Measurements from ENCODE around the gene GSTT2.
"Not testable (repeated sequence)": the region's sequence is repeated elsewhere in the genome, so short reads cannot be mapped to it uniquely, and the experiment has no call there.

GSTT2 gene

GRCh38 chr22:23974836-23975352 is 5.0 kb upstream of the GSTT2 start:
- not testable (repeated sequence) for DNase-seq (ENCODE audit: low read depth)

DNA sequence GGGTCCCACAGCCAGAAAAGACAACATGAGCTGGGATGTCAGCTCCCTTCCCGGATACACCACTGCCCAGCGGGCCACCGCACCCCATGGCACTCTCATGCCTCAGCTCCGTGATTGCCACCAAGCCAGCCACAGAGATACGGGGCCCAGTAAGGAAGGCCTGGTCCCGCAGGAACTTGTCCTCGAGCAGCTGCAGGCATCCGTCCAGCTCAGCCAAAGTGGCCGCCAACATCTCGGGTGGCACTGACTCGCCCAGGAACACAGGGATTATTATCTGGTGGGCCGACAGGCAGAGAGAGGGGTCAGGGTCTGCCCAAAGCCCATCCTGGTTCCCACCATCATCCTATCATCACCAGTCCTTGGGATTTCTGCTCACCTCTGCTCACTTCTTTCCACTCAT is 2.6 kb upstream of the GSTT2 start:
- not testable (repeated sequence) for DNase-seq (ENCODE audit: low read depth)

- DNase-seq (ENCODE audit: low read depth): not testable (repeated sequence)
These were observed 633 bp downstream of the GSTT2 start for GRCh38 chr22:23980567-23980966.

DNA sequence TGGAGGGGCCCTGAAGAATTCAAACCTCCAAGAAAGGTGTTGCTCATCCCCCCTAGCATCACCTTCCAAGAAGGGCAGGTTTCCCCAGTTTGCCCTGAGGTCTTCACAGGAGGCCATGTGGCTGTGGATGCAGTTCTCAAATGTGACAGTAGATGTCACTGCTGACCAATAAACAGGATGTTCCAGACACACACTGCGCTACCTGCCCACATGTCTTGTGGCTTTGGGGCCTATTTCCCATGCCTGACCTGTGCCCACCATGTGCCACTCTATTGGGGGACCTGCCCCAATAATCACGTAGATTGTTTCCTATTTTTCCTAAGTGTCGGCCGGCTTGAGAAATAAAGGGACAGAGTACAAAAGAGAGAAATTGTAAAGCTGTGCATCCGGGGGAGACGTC is 4.5 kb downstream of the GSTT2 start:
- no peak for DNase-seq (ENCODE audit: low read depth)

DNA sequence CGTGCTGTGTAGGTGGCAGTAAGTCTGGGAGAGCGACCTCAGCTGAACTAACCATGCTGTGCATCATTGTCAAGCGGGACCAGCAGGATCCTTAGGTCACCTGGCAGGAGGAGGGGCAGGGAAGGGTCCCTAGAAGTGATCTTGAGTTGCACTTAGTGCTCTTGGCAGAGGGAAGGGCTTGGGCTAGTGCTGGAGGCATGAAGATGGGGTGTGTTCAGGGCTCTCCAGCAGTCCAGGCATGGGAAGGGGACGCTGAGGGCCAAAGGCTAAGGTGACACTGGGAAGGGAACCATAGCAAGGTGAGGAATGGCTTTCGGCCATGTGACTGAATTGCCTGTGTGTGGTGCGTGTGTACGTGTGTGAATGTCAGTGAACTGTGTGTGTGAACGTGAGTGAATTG is 6.2 kb downstream of the GSTT2 start:
- not testable (repeated sequence) for DNase-seq (ENCODE audit: low read depth)

DNA sequence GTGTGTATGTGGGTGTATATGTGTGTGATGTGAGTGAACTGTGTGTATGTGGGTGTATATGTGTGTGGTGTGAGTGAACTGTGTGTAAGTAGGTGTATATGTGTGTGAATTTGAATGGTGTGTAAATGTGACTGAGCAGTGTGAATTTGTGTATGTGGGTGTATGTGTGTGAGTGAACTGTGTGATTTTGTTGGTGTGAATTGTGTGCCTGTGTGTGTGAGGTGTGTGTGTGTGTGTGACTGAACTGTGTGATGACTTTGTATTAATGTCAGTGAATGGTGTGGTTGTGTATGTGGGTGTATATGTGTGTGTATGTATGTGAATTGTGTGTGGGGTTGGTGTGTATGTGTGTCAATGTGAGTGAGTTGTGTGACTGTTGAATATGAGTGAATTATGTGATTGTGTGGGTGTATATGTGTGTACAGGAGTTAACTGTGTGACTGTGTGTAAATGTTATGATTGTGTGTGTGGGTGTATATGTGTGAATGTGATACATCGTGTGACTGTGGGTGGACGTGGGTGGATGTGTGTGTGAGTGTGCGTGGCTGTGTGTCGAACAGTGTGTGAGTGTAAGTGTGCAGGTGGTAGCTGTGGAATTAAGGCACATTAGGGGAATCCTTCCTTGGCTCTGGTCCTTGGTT is 6.7 kb downstream of the GSTT2 start:
- not testable (repeated sequence) for DNase-seq (ENCODE audit: low read depth)

DNA sequence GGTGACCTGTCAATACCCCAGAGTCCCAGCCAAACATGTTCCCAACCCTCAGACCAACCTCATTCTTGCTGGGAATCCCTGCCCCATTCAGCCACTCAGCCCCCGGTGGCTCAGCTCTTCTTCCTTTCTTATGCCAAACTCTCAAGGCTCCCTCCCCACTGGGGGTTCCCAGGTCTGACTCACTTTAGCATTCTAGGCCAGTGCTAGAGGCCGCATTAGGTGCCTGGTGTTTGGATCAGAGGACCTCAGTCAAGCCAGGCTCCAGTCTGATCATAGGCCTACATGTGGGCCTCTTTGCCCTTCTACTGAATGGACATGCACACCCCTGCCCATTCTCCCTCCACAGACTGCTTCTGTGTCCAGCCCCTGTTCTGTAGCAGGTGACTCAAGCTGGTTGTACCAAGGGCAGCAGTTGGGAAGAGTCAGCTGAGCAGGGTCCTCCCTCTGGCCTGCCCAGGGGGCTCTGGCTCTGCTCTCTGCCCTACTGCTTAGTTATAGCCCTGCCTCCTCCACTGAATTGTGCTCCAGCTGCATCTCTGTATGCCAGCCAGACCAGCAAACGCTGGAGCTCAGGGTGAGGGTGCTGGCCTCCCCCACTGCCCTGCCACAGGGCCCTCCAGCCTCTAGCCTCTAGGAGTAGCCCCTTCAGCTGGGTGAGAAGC is 9.8 kb downstream of the GSTT2 start:
- DNase-seq (ENCODE audit: low read depth): not testable (repeated sequence)

GRCh38 chr22:23993080-23993479 is 13.1 kb downstream of the GSTT2 start:
- DNase-seq (ENCODE audit: low read depth): not testable (repeated sequence)

DNA sequence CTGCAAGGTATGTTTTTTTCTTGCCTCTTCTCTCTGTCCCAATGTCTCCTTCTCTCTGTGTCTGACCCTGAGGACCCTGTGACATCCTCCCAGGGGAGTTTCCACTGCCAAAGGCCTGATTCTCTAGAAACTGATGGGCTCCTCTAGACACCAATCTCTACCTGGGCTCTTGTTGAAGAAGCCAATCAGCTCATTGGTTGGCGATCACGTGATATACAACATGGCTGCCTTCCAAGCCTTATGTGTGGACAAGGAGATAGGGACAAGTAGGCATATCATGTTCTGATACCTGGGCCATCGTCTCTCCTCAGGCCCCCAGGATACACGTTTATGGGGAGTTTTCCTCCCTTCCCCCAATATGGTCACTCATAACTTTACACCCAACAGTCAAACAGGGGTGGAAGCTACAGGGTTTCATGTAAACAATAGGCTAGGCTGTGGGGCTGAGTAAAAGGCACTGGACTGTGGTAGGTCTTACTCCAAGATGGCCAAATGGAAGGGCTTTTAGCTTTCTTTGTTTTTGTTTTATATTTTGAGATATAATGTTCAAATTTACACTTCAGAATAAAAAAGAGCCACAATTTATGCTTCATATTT is 13.7 kb downstream of the GSTT2 start:
- not testable (repeated sequence) for DNase-seq (ENCODE audit: low read depth)

DNA sequence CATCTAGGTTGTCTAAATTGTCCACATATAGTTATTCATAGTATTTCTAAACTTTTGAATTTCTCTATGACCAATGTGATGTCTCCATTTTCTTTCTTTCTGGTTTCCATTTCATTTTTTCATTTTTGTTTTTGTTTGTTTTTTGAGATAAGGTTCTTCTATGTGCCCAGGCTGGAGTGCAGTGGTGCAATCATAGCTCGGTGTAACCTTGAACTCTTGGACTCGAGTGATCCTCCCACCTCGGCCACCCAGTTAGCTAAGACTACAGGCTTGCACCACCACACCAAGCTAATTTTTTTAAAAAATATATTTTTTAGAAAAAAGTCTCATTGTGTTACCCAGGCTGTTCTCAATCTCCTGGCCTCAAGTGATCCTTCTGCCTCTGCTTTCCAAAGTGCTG is 17.2 kb downstream of the GSTT2 start:
- DNase-seq (ENCODE audit: low read depth): no peak

DNA sequence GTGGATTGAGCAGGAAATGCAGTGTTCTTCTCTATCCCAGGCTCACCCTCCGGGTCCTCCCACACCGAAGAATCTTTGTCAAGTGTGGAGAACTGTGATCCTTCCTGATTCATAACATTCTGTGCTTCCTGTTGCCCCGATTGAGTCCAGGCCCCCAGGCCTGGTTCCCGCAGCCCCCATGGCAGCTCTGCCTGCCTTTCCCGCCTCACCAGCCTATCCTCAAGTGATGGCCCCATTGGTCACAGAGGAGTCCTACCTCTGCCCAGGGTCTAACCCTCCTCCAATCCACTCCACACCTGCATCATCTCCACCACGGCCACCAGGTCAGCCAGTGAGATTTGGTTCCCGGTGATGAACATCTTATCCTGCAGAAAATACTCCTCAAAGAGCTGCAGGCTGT is 19.8 kb downstream of the GSTT2 start:
- DNase-seq (ENCODE audit: low read depth): not testable (repeated sequence)

DNA sequence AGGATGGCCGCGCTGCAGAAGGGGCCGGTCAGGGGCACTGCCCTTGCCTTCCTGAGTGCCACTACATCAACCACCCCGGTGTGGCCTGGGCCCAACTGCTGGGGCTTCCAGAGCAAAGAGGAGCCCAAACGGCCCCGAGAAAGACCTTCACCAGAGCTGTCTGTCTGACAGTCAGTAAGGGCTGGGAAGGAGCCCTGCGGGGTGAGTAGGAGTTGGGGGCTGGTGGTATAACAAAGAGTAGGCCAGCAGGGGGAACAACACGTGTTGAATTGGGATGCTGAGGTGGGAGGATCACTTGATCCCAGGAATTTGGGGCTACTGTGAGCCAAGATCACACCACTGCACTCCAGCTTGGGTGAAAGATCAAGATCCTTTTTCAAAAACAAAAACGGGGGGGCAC is 21.4 kb downstream of the GSTT2 start:
- DNase-seq (ENCODE audit: low read depth): no peak

DNA sequence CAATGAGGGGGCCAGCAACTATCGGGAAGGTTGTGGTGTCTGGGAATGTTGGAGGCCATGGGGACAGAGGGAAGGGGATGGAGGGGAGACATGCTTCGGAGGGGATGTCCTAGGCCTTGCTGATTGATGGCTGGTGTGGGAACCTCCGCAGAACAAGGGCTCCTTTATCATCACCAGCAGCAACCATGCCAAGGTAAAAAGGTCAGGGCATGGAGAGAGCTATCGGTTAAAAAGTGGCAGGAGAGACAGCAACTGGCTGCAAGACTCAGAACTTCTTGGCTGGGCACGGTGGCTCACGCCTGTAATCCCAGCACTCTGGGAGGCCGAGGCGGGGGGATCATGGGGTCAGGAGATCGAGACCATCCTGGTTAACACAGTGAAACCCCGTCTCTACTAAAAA is 22.3 kb downstream of the GSTT2 start:
- DNase-seq (ENCODE audit: low read depth): no peak

GRCh38 chr22:24002851-24003250 is 22.9 kb downstream of the GSTT2 start:
- DNase-seq (ENCODE audit: low read depth): no peak

- DNase-seq (ENCODE audit: low read depth): no peak
These were observed 24.0 kb downstream of the GSTT2 start for GRCh38 chr22:24003887-24004286.

- no peak for DNase-seq (ENCODE audit: low read depth)
These were observed 25.3 kb downstream of the GSTT2 start, which contains the start of gene GSTT4 for GRCh38 chr22:24005201-24005600. GSTT4 (minus strand) TSS chr22:24005453; CDS start chr22:24005356, 97 bp downstream.

- no peak for DNase-seq (ENCODE audit: low read depth)
These were observed 26.4 kb downstream of the GSTT2 start for GRCh38 chr22:24006207-24006913.

- DNase-seq (ENCODE audit: low read depth): no peak
These were observed 26.9 kb downstream of the GSTT2 start for GRCh38 chr22:24006914-24007214.

GRCh38 chr22:24007253-24008021 is 27.5 kb downstream of the GSTT2 start:
- DNase-seq (ENCODE audit: low read depth): no peak

GRCh38 chr22:24008022-24008283 is 28.0 kb downstream of the GSTT2 start:
- no peak for DNase-seq (ENCODE audit: low read depth)

GRCh38 chr22:24008381-24009226 is 28.7 kb downstream of the GSTT2 start:
- no peak for DNase-seq (ENCODE audit: low read depth)
